Limb (tissue), 2 donors: ENCODE measurements around the gene SORCS3.

Source experiments
- DNase-seq, 2 donors: peaks; one replicate each; pipeline ENCODE4 v3.0.0-alpha.2; 2016; ENCODE audit errors: extremely low spot score in 2 of 2

The SORCS3 gene

GRCh38 chr10:105170521-105170920 is 529.4 kb downstream of the SORCS3 start:
- no peak for DNase-seq

- no peak for DNase-seq
These were observed 530.9 kb downstream of the SORCS3 start for GRCh38 chr10:105171945-105172344.

GRCh38 chr10:105181626-105182025 is 540.5 kb downstream of the SORCS3 start:
- DNase-seq: no peak

DNA sequence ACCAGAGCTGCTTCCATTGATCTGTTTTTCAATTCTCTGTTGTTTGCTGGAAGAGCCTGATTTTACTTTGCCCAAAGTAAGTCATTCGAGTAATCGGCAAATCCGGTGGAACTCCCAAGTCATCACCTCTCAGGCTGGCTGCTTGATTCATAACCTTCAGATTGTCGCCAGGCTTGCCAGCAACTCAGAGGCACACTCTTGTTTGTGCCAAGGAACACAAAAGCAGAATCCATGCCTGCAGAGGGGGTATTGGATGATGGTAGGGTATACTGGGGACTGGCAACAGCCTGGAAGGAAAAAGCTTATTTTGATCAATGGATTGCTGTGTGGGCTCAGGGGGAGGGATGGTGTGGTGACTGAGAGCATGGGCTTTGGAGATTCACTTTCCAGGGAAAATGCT is 542.4 kb downstream of the SORCS3 start:
- no peak for DNase-seq

- no peak for DNase-seq
These were observed 544.1 kb downstream of the SORCS3 start for GRCh38 chr10:105185161-105185560.

- no peak for DNase-seq
These were observed 546.2 kb downstream of the SORCS3 start for GRCh38 chr10:105187243-105187642.

DNA sequence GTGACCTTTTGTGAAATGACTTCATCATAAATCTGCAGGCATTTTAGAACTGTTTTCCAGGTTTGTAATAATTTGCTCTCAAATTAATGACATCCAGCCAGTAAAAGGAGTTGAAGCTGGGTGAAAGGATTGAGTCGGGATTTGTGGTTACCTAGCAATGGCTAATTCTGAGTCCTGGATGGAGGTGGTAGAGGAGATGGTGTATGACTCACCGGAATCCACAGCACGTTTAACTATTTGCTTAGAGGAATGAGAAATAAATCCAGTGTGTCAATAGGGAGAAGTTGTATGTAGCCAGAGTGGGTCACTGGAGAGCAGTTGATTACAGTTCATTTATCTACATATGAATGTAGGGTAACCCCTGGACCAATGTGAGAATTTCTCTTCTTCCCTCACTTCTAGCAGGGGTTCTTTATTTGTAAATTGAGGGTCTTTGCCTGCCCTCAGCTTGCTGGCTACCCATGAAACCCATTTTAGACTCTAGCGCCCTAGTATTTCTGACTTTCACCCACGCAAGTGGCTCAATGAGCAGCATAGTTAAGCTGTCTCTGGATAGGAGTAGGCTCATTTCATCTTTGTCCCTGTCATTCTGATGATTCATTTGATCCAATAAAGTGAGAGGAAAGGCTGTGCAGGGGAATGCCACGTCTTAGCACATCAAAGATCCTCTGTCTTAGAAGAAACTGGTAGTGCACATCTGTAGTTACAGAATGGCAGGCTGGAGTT is 547.8 kb downstream of the SORCS3 start:
- no peak for DNase-seq

- DNase-seq: no peak
These were observed 548.3 kb downstream of the SORCS3 start for GRCh38 chr10:105189463-105189800.

DNA sequence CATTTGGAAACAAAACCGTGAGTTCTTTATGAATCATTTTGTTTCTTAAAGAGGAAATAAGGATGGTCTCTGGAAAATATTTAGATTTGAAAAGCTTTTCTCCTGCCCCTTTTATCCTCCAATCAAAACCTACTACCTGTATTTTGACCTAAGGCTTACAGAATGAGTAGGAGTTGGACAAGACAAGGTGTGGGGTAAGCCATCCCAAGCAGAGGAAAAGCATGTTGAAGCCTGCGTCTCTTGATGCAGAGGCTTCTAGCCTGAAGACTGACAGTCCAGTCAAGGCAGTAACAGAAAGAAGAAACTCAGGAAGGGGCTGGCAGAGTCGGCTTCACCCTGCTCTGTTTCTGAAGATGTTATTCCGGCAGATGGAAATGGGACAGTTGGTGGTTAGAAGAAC is 551.1 kb downstream of the SORCS3 start:
- no peak for DNase-seq

- no peak for DNase-seq
These were observed 551.8 kb downstream of the SORCS3 start for GRCh38 chr10:105192861-105193260.

GRCh38 chr10:105195831-105196230 is 554.7 kb downstream of the SORCS3 start:
- no peak for DNase-seq

DNA sequence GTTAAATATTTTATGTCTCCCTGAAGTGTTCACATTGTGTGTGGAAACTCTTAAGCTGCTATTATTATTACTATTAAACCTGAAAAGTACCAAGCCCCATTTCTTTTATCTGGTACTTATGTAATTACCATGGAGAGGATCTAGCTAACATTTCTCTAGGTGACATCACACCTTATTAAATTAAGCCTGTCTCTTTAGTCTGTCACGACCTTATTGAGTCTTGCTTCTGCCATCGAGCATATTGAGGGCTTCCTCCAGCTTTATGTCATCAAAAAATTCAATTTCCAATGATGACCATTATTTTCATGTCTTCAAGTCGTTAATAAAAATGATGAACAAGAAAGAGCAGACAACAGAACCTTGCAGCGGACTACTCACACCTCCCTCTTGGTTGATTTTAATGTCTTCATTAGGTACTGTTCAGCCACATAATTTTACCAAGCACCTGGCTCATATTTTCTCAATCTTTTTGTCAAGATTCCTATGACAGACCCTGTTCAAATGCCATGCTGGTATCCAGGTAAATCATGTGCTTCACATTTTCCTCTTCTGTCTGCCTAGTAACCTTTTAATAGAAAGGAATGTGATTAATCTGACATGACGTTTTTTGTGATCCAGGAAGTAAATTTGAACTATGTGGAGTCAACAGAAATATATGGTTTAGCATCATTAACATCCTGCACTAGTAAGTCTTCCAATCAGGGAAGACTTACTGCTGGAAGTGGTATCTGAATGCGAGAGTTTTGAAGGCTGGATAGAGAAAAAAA is 556.7 kb downstream of the SORCS3 start:
- no peak for DNase-seq

DNA sequence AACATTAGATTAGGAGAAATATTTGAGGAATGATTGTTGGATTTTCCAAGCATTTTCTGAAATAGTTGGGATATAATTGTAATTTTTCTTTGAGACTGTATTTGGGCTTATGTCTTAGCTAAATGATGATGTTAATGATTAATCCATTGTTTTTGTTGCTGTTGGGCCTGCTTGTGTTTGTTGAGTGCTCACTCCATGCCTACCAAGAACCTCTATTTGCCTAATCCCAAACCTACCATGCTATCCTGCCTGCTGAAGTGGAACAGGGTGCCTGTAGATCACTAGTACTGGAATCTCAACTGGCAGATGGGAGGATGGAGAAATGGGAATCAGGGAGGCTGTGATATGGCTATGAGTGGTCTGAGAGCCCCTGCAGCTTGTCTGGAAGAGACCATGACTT is 565.5 kb downstream of the SORCS3 start:
- DNase-seq: no peak

DNA sequence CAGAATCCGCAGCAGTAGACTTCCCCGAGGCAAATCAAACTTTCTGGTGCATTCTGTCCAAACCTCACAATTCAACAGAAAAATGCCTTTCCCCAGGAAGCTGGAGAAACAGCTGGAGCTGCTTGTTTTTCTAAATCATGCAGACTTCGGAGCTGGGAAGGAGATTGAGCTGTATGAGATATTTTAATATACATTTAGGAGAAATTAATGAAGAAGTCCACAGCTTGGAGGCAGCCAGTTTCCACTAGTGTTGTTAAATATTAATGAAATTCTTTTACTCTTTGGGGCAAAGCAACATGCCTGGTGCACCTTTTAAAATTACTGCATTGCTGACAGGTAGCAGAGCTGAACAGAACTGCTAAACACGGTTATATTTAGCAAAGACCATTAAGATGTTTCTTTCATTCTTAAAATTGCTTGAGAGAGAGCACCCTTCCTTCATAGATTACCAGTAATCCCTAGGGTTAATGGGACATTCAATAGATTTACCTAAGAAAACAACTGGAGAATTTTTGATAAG is 566.4 kb downstream of the SORCS3 start:
- DNase-seq: no peak

DNA sequence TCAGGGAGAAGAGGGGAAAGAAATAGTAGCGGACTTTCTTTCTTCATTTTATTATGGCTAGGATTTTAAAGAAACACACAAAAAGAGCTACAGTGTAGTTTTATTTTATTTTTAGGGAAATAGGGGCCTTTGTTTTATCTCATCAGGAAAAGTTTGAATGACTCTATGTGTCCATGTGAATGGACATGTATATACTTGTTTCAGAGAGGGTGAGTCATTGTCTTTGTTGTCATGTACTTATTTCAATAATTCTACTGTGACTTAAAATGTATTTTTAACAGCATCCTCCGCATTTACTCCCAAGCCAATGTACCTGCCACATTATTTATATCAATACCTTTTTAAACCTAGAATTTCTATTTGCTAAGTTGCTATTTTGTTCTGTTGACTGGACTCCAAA is 569.5 kb downstream of the SORCS3 start:
- no peak for DNase-seq

- DNase-seq: no peak
These were observed 596.6 kb downstream of the SORCS3 start for GRCh38 chr10:105237685-105238084.

DNA sequence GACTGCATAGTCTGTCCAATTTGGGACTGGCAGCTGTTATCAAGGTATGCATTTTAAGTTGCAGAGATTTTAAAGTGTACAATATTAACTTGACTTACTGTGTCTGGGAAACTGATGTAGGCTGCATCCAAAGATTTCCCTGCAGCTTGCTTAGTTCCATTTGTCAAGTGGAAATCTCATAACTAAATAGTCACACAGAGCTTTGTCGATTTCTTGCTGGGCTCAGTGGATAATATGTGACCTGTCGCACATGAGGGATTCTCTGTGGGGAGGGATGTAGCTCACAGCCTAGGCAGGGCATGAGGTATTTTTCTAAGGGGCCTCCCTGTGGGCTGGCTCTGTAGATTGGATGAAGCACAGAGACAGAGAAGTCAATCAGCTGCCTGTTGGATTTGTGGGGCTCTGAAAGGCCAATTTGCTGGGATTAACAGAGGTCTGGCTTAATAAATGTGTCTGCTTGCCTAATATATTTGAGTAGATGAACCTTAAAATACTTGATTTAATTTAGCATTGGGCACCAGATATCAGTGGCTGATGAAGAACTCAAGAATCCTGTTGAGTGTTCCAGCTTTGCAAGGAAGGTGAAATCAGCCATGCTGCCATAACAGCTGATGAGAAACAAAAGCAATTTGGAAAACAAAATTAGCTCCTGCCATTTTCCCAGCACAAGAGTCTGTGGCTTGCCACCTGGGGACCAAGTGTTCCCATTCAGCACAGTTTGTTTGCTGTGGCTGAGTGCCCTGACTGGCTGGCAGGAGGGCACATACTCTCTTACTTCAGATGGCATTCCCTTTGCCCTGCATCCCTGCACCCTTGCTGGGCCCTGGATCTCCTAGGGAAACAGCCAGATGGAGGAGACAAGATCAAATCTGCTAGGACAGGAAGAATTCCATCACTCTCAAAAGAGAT is 598.5 kb downstream of the SORCS3 start:
- no peak for DNase-seq

DNA sequence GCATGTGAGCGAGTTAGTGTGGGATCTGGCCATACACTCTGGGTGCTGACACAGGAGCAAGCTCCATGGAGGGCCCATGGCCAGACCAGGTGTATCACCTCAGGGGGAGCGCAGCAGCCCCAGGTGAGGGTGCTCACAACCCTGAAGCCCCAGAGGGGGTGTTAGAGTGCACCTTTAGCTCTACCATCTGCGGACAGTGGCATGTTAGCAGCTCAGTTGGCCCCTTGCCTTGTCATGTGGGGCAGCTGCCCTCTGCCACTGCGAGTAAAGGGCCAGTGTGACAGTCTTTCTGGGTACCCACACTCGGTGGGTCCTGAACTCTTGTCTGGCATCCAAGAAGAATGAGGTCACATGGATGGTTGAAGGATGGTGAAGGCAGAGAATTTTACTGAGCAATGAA is 600.2 kb downstream of the SORCS3 start:
- DNase-seq: no peak

DNA sequence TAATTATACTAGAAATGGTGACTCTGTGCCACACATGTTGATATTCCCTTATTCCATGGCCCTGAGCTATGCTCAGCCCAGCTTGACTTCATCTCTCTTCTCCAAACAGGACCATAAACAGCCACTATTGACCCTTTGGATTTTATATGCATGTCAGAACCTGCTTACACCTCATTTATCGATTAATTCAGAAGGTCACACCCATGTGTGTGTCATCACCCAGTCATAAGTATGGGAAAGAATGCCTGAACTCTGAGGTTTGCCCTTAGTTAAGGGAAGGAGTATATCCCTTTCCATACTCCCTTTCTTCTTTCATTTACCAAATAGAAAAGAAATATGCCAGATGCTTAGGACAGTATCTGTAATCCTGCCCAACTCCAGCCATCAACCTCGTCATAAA is 602.3 kb downstream of the SORCS3 start:
- no peak for DNase-seq

DNA sequence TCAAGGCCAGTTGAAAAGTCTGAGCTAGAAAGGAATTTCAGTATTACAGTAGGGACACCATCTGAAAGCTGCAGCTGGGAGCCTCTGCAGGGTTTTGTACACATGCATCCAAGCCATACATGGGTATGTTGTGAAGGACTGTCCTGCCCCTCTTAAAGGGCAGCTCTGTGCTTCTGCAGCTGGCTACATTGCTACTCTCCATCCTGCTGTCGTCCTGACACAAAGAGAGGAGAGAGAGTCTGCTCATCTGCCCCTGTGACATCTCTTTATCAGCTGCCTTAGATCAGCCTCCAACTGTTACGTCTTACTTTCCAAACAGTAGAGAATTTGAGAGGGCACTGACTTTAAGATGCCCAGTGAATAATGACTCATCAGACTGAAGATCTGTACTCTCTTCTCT is 602.7 kb downstream of the SORCS3 start:
- DNase-seq: no peak

DNA sequence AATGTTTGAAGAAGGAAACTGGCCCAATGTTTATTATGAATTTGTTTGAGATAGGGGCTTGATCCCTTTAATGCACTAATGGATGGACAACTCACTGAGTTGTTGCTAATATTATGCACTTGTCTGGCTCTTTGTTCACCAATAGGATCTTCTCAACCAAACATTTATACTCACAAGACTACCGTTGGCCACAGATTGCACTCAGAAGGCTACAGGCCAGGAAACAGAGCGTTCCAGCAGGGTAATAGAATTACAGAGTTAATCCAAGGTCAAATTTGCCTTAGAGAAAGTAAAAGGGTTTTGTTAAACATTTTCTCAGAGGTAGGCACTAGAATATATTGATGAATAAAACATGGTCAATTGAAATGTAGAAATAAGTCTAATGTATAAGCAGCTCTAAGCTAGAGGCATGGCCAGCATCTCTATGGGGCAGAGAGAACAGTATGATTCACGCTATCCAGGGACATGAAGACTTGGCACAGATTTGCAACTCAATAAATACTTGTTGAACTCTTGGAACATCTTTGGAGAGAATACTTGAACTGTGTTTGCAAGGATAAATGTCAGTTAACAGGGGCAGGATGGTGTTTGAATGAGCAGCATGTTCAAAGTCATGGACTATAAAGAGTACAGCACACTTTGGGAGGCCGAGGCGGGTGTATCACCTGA is 606.9 kb downstream of the SORCS3 start:
- no peak for DNase-seq
